NCI-H1436 (cell line): Measurements from ENCODE around the gene SMIM24.
A peak's percentile ranks its signal among the peaks of the same experiment; 100 is the strongest.
"Not testable (repeated sequence)": the region's sequence is repeated elsewhere in the genome, so short reads cannot be mapped to it uniquely, and the experiment has no call there.

Experiments used
- DNase-seq: peaks from one replicate; lab custom pipeline; 2025; lab: John Stamatoyannopoulos, UW

SMIM24 gene

GRCh38 chr19:3514930-3515329 lies 34.6 kb upstream of the SMIM24 start:
- DNase-seq = no peak

GRCh38 chr19:3513229-3514140 lies 33.2 kb upstream of the SMIM24 start:
- no peak for DNase-seq

GRCh38 chr19:3512562-3513228 lies 32.4 kb upstream of the SMIM24 start:
- no peak for DNase-seq

GRCh38 chr19:3511506-3512251 lies 31.4 kb upstream of the SMIM24 start:
- DNase-seq = no peak

- DNase-seq = no peak
These were observed 30.4 kb upstream of the SMIM24 start for GRCh38 chr19:3510727-3511126.

GRCh38 chr19:3509566-3509989 lies 29.3 kb upstream of the SMIM24 start:
- no peak for DNase-seq

GRCh38 chr19:3508771-3509535 lies 28.6 kb upstream of the SMIM24 start:
- no peak for DNase-seq

GRCh38 chr19:3508121-3508661 lies 27.9 kb upstream of the SMIM24 start:
- not testable (repeated sequence) for DNase-seq

GRCh38 chr19:3507371-3508120 lies 27.2 kb upstream of the SMIM24 start:
- DNase-seq = no peak

- DNase-seq = no peak
These were observed 26.3 kb upstream of the SMIM24 start for GRCh38 chr19:3506384-3507340.

GRCh38 chr19:3505598-3506383 lies 25.5 kb upstream of the SMIM24 start, which contains the start of gene FZR1:
FZR1 (plus strand) TSS chr19:3506311; CDS start chr19:3522990, 16,679 bp downstream.
- DNase-seq = peak; percentile 99

GRCh38 chr19:3504735-3505134 lies 24.4 kb upstream of the SMIM24 start:
- no peak for DNase-seq

GRCh38 chr19:3503036-3503572 lies 22.8 kb upstream of the SMIM24 start:
- no peak for DNase-seq

- no peak for DNase-seq
These were observed 21.5 kb upstream of the SMIM24 start for GRCh38 chr19:3501780-3502179.

GRCh38 chr19:3500429-3501101 lies 20.2 kb upstream of the SMIM24 start, which contains the start of gene DOHH:
DOHH (minus strand) TSS chr19:3500674; CDS start chr19:3496814, 3,860 bp downstream.
- DNase-seq = peak; percentile 94

GRCh38 chr19:3499738-3500428 lies 19.6 kb upstream of the SMIM24 start:
- DNase-seq = no peak
